Measurements from ENCODE around the gene EPHB1.
"Not testable (repeated sequence)": the region's sequence is repeated elsewhere in the genome, so short reads cannot be mapped to it uniquely, and the experiment has no call there.

EPHB1 gene

DNA sequence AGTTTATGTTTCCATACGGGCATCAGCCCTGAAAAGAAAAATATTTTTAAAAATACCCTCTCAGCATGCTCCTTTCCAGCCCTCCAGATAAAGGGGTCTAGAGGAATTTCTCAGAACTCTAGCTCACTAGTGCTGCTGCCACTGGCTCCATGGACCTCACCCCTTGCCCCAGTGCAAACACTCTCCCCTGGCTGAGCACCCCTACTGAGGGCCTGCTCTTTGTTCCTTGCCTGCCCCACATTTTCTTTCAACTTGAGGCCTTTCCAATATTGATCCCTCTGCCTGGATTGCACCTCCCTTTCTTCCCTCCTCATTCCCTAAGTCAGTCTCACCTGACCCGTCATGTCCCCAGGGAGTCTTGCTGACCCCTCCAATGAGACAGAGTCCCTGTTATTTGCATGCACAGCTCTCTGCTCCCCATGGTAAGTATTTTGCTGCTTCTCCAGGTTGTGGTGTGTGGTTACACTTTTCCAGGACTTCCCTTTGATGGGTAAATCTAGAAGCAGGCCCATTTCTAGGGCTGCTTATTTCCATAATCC is 196.5 kb downstream of the EPHB1 start:
- no peak for DNase-seq (ENCODE audit: low read depth in 1 of 2, low spot score in 1 of 2)

- DNase-seq (ENCODE audit: low read depth in 1 of 2, low spot score in 1 of 2) = no peak
Observed at GRCh38 chr3:134992180-134992579, 197.1 kb downstream of the EPHB1 start.

GRCh38 chr3:134992586-134992985 is 197.5 kb downstream of the EPHB1 start:
- no peak for DNase-seq (ENCODE audit: low read depth in 1 of 2, low spot score in 1 of 2)

DNA sequence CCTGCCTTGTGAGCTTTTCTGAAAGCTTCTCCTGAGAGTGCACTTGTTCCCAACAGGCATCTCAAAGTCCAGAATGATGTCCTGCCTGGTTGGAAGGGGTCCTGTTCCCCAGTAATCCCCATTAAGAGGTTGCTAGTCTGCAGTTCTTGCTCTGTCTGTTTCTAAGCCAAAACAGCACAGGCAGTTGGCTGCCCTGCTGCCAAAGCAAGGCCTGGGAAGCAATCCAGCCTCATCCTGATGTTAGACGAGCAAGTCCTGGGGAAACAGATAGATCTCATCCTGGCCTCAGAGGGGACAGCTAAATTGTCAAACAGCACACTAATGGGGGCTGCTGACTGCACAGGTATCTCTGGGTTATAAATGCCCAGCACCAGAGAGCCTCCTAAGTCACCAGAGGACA is 198.0 kb downstream of the EPHB1 start:
- DNase-seq (ENCODE audit: low read depth in 1 of 2, low spot score in 1 of 2) = no peak

GRCh38 chr3:134998158-134998557 is 203.1 kb downstream of the EPHB1 start:
- no peak for DNase-seq (ENCODE audit: low read depth in 1 of 2, low spot score in 1 of 2)

- DNase-seq (ENCODE audit: low read depth in 1 of 2, low spot score in 1 of 2) = no peak
Observed at GRCh38 chr3:134998855-134999254, 203.8 kb downstream of the EPHB1 start.

DNA sequence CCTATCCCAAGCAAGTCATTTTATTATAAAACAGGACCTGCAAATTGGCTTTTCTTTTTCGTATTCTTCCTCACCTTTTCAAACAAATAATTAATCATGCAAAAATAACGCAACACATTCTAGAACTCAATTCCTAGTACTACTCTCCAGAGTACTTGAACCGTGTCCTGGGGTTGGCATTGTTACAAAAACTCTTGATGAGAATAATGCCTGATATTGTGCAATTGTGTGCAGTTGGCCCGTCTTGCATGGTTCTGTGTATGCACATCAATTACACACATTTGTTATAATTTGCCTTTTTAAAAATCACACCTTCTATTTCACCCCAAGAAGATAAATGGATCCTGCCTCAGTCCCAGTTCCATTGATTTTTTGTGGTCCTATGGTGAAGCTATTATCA is 205.4 kb downstream of the EPHB1 start:
- no peak for DNase-seq (ENCODE audit: low read depth in 1 of 2, low spot score in 1 of 2)

DNA sequence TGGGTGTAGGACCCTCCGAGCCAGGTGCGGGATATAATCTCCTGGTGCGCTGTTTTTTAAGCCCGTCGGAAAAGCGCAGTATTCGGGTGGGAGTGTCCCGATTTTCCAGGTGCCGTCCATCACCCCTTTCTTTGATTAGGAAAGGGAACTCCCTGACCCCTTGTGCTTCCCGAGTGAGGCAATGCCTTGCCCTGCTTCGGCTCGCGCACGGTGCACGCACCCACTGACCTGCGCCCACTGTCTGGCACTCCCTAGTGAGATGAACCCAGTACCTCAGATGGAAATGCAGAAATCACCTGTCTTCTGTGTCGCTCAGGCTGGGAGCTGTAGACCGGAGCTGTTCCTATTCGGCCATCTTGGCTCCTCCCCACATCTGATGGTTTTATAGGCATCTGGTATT is 210.6 kb downstream of the EPHB1 start:
- DNase-seq (ENCODE audit: low read depth in 1 of 2, low spot score in 1 of 2) = not testable (repeated sequence)

DNA sequence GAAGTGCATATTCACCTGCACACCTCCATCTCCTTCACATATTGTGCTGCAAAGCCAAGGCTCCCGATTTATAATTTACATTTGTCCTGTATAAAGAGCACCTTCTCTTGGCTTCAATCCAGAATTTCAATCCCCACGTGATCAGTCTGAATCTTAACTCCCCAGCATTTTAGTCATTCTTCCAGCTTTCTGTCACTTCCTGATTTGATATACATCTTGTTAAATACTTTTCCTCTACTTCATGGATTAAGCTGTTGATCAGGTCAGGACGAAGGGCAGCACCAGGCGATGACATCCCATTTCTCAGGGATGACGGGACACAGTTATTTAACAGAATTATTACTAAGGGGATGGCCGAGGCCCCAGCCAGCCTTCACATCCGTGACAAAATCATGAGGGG is 212.5 kb downstream of the EPHB1 start:
- no peak for DNase-seq (ENCODE audit: low read depth in 1 of 2, low spot score in 1 of 2)

DNA sequence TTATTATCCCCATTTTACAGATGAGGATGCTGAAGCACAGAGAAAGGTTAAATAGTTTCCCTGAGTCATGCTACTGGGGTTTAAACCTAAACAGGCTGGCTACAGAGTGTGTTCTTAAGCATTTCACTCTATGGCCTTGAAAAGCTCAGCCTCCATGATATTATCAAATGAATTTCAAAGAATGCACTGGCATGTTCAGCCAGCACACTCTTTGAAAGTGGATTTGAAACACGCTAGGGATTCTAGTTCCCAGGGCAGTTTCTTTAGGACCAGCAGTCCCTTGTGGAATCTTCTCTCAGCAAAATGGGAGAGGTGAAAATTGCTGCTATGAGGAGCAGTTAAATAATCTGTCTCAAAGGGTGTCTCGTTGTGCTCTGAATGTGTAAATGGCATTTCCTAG is 213.3 kb downstream of the EPHB1 start:
- no peak for DNase-seq (ENCODE audit: low read depth in 1 of 2, low spot score in 1 of 2)

GRCh38 chr3:135009014-135009413 is 214.0 kb downstream of the EPHB1 start:
- no peak for DNase-seq (ENCODE audit: low read depth in 1 of 2, low spot score in 1 of 2)

GRCh38 chr3:135012101-135012500 is 217.0 kb downstream of the EPHB1 start:
- no peak for DNase-seq (ENCODE audit: low read depth in 1 of 2, low spot score in 1 of 2)

GRCh38 chr3:135013206-135013605 is 218.1 kb downstream of the EPHB1 start:
- no peak for DNase-seq (ENCODE audit: low read depth in 1 of 2, low spot score in 1 of 2)

GRCh38 chr3:135014566-135014965 is 219.5 kb downstream of the EPHB1 start:
- no peak for DNase-seq (ENCODE audit: low read depth in 1 of 2, low spot score in 1 of 2)

DNA sequence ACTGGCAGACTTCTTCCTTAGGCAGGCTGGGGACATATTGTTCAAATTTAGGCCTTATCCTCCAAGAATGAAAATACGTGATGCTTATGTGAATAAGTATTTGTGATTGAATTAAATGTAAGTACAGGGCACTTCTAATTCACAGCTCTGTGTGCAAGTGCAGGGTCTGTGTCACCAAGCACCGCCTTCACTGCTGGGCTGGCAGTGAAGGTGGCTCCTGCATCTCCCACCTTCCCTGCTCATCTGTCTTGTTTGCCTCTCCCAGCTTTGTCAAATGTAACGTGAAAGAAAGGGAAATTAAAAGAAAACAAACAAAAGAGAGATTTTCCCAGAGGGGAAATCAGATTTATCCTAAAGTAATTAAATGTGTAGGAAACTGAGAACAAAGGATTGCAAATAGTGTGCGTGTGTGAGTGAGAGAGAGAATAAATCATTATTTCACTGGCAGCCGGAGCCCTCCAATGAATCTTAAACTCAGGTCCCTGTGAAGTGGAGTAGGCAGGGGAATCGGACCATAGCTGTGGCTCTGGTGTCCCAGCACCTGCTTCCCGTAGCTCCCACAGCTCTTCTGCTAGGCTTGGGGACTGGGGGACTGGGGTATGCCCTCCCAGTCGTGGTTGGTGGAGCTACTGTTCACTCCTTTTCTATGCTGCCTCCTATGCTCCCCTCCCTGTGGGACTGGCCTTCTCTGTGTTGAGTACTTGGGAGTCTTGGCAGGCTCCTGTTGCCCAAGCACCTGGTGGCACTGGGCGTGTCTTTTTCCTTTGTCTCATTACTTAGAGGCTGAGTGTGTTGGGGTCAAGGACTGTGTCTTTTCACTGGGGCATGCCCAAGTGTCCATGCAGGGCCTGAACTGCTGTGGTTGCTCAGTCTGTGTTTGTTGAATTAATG is 222.2 kb downstream of the EPHB1 start:
- no peak for DNase-seq (ENCODE audit: low read depth in 1 of 2, low spot score in 1 of 2)

GRCh38 chr3:135018149-135018923 is 223.3 kb downstream of the EPHB1 start:
- DNase-seq (ENCODE audit: low read depth in 1 of 2, low spot score in 1 of 2) = no peak

- no peak for DNase-seq (ENCODE audit: low read depth in 1 of 2, low spot score in 1 of 2)
Observed at GRCh38 chr3:135020181-135020580, 225.1 kb downstream of the EPHB1 start.

DNA sequence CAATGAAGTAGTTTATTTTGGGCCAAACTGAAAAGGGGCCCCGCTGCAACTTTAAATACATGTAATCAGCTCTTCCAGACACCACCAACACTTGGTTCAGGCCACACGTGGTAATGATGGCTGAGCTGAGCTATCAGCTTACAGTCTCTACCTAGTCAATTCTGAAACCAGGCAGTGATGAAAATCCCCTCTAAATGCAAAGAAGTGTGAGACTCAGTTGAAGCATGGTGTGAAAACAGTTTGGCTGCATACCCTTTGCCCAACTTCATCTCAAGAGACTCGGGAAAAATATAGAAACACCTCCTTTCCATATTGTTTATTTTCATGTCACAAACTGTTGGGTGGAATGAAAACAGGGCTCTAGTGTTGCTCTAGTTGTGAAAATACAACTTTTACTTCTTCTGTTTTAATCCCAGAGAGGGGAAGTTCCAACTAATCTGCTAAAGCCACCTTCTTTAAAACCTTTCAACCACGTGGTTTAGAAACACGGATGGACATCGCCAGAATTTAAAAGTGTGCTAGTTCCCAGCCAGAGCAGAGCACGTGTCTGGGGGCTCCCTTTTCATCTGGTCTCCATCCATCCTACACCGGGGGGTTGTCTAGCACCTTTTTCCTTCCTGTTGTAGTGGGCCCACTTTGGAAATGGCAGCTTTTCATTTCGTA is 229.1 kb downstream of the EPHB1 start:
- DNase-seq (ENCODE audit: low read depth in 1 of 2, low spot score in 1 of 2) = no peak

GRCh38 chr3:135030768-135031615 is 235.9 kb downstream of the EPHB1 start:
- not testable (repeated sequence) for DNase-seq (ENCODE audit: low read depth in 1 of 2, low spot score in 1 of 2)

DNA sequence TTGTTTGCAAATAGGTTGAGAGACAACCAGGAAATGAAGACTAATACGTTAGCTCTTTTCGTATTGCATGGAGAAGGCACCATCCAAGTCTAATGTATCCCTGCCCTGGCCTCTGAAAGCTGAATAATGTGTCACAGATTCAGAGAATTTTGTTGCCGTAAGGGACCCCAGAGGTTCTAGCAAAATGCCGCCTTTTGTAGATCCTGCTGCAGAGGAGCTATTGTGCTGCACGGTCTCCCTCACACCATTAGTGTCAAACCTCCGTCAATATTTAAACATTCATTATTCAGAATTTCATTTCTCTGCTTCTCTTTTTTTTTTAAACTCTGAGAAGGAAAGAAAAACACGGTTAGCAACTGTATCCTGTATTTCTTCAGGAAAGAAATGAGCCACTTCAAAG is 238.7 kb downstream of the EPHB1 start:
- DNase-seq (ENCODE audit: low read depth in 1 of 2, low spot score in 1 of 2) = no peak
